Smooth muscle cell (in vitro differentiated cells): ENCODE measurements around the gene SPOCK1. TPM values are rescaled to one million over a fixed set of nuclear protein-coding genes. Genes with fewer than 3 reads are reported as not detected.

ENCODE experiments used
- DNase-seq: peaks from one replicate; lab custom pipeline; 2025; ENCODE audit not compliant: unreplicated experiment; lab: John Stamatoyannopoulos, UW
- H2AFZ ChIP-seq: fragments of 200-600 bp; sonication (generic); 2 replicates; pipeline ENCODE4 v1.6.0; 2016; ENCODE audit warnings: antibody characterized with exemption, low read depth, mild to moderate bottlenecking
- H3F3A ChIP-seq: fragments of 200-600 bp; sonication (generic); 2 replicates; pipeline ENCODE4 v1.6.0; 2017; ENCODE audit warnings: antibody characterized with exemption, low read depth
- H3K27ac ChIP-seq: fragments of 200-600 bp; sonication (generic); 2 replicates; pipeline ENCODE4 v1.5.1; 2016; ENCODE audit warnings: low read depth, mild to moderate bottlenecking
- H3K27me3 ChIP-seq: fragments of 200-600 bp; sonication (generic); 2 replicates; pipeline ENCODE4 v1.6.1; 2016; ENCODE audit warnings: low read depth, mild to moderate bottlenecking
- H3K36me3 ChIP-seq: fragments of 200-600 bp; sonication (generic); 2 replicates; pipeline ENCODE4 v1.5.1; 2016; ENCODE audit warnings: low read depth
- H3K4me1 ChIP-seq: fragments of 200-600 bp; sonication (generic); 2 replicates; pipeline ENCODE4 v1.5.1; 2016; ENCODE audit warnings: low read depth
- H3K4me2 ChIP-seq: fragments of 200-600 bp; sonication (generic); 2 replicates; pipeline ENCODE4 v1.6.0; 2016; ENCODE audit warnings: mild to moderate bottlenecking
- H3K4me3 ChIP-seq: fragments of 200-600 bp; sonication (generic); 2 replicates; pipeline ENCODE4 v1.5.1; 2016; ENCODE audit warnings: mild to moderate bottlenecking
- H3K79me2 ChIP-seq: fragments of 200-600 bp; sonication (generic); 2 replicates; pipeline ENCODE4 v1.6.0; 2016; ENCODE audit warnings: low read depth, mild to moderate bottlenecking
- H3K9ac ChIP-seq: fragments of 200-600 bp; sonication (generic); 2 replicates; pipeline ENCODE4 v1.6.0; 2016; ENCODE audit warnings: low read depth
- H3K9me3 ChIP-seq: fragments of 200-600 bp; sonication (generic); replicated peaks from 2 replicates; pipeline ENCODE4 v1.5.1; 2016; ENCODE audit warnings: low read depth
- H4K20me1 ChIP-seq: fragments of 200-600 bp; sonication (generic); 2 replicates; pipeline ENCODE4 v1.6.0; 2016; ENCODE audit warnings: low read depth
- CTCF ChIP-seq: fragments of 200-600 bp; sonication (generic); IDR thresholded peaks from 2 replicates; pipeline ENCODE4 v1.5.1; 2017; ENCODE audit warnings: borderline replicate concordance, mild to moderate bottlenecking, antibody characterized with exemption; ENCODE audit not compliant: insufficient read depth, poor library complexity, severe bottlenecking
- WGBS: methylation state at CpG from one replicate; pipeline ENCODE4 v1.1.7; 2016; ENCODE audit warnings: low lambda C conversion rate; 5-methylcytosine and 5-hydroxymethylcytosine counted together
- polyA plus RNA-seq: library from polyadenylated mRNA; unstranded; fragments of >200 nt; fragmentation: Nextera tagmentation; extraction: Ambion mirVana; gene quantifications from 2 replicates; pipeline ENCODE4 v1.2.1, GENCODE V29; 2016
- total RNA-seq: library from RNA; depleted of rRNA; stranded (reverse); fragments of >200 nt; gene quantifications from 2 replicates; pipeline ENCODE4 v1.2.3, GENCODE V29; 2014

SPOCK1 gene
- total and polyA plus RNA-seq, 2 experiments from 2014 or later, result 56.2 to 80.0 TPM

DNA sequence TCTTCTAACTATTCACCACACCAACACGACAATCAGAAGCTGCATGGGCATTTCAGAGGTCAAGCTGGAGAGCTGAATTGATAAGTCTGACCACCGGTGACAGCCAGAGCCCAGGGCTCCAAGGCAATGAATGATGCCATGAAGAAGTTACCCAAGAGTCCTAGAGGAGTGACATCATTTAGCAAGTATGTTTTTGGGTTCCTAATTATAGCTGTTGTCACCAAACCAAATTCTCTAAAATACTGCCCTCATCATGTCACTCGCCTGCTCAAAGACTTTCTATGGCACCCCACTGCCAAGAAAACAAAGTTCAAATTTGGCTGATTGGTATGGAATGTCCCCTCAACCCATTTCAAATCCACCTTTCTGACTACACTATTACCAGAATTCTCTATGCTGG, 235.1 kb downstream of the SPOCK1 start:
- TF ChIP-seq CTCF, result no peak
- Histone ChIP-seq H3K4me1 (peaks cover 19% of the 10 kb centered on the region), H3K36me3 (no peaks in the 10 kb centered on the region), H3F3A (peaks cover 8% of the 10 kb centered on the region), H3K4me3 (no peak overlapping the region), H3K9me3 (no peaks in the 10 kb centered on the region), H3K4me2 (peak overlapping the region; percentile 58), H4K20me1 (no peaks in the 10 kb centered on the region), H3K27me3 (no peaks in the 10 kb centered on the region), H3K9ac (no peak overlapping the region), H2AFZ (no peak overlapping the region), H3K79me2 (no peaks in the 10 kb centered on the region), H3K27ac (peak overlapping the region; percentile 43)
- 76% methylated on average over 3 of the region's 3 CpGs for WGBS
- DNase-seq, result no peak

GRCh38 chr5:137263371-137264005, 235.6 kb downstream of the SPOCK1 start:
- Histone ChIP-seq H3K4me2 (no peak overlapping the region), H3K9me3 (no peaks in the 10 kb centered on the region), H2AFZ (no peak overlapping the region), H3F3A (peaks cover 8% of the 10 kb centered on the region), H3K9ac (no peak overlapping the region), H3K4me1 (peaks cover 19% of the 10 kb centered on the region), H3K27me3 (no peaks in the 10 kb centered on the region), H3K79me2 (no peaks in the 10 kb centered on the region), H3K36me3 (no peaks in the 10 kb centered on the region), H3K4me3 (no peak overlapping the region), H3K27ac (no peak overlapping the region), H4K20me1 (no peaks in the 10 kb centered on the region)
- 73% methylated on average over 5 of the region's 5 CpGs for WGBS
- DNase-seq, result no peak
- TF ChIP-seq CTCF, result no peak

DNA sequence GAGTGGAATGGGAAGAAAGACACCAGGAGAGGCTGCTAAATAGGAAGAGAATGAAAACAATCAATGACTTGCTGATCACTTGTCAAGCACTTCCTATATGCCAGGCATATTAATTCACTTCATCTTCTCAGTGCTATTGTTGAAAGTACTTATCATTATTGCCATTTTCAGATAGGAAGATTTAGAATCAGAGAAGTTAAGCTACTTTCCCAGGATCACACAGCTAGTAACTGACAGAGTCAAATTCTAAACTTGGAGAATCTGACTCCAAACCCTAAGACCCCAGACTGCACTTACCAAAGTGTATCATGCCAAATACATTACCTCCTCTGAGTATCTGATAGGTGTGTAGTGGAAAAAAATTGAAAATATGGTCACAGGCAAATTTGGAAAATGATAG, 236.3 kb downstream of the SPOCK1 start:
- no peak for DNase-seq
- no peaks in the 10 kb centered on the region for H3K36me3 ChIP-seq
- H3K27ac ChIP-seq, result no peak overlapping the region
- H3K4me1 ChIP-seq, result peaks cover 19% of the 10 kb centered on the region
- no peak overlapping the region for H3K9ac ChIP-seq
- H3K27me3 ChIP-seq, result no peaks in the 10 kb centered on the region
- H3F3A ChIP-seq, result peaks cover 8% of the 10 kb centered on the region
- H3K4me3 ChIP-seq, result no peak overlapping the region
- no peaks in the 10 kb centered on the region for H4K20me1 ChIP-seq
- H2AFZ ChIP-seq, result no peak overlapping the region
- no peak overlapping the region for H3K4me2 ChIP-seq
- H3K79me2 ChIP-seq, result no peaks in the 10 kb centered on the region
- TF ChIP-seq CTCF, result no peak
- no peaks in the 10 kb centered on the region for H3K9me3 ChIP-seq
